ENCODE data around the gene SLIT3. TPM values are rescaled to one million over a fixed set of nuclear protein-coding genes. Genes with fewer than 3 reads are reported as not detected.
"Not testable (repeated sequence)": the region's sequence is repeated elsewhere in the genome, so short reads cannot be mapped to it uniquely, and the experiment has no call there.

The SLIT3 gene
- total RNA-seq, 1 donor from 2014 or later: 82.6 TPM

- no peak for DNase-seq (ENCODE audit: low spot score)
These were observed 79.4 kb downstream of the SLIT3 start for GRCh38 chr5:169221519-169221918.

GRCh38 chr5:169219961-169220360, 81.0 kb downstream of the SLIT3 start:
- DNase-seq (ENCODE audit: low spot score): no peak

- DNase-seq (ENCODE audit: low spot score): no peak
These were observed 81.6 kb downstream of the SLIT3 start for GRCh38 chr5:169219351-169219750.

GRCh38 chr5:169218861-169219260, 82.1 kb downstream of the SLIT3 start:
- DNase-seq (ENCODE audit: low spot score): peak; percentile 81

GRCh38 chr5:169218176-169218575, 82.8 kb downstream of the SLIT3 start:
- no peak for DNase-seq (ENCODE audit: low spot score)

GRCh38 chr5:169216866-169217265, 84.1 kb downstream of the SLIT3 start:
- DNase-seq (ENCODE audit: low spot score): no peak

- no peak for DNase-seq (ENCODE audit: low spot score)
These were observed 87.5 kb downstream of the SLIT3 start for GRCh38 chr5:169213479-169213878.

GRCh38 chr5:169211761-169212160, 89.2 kb downstream of the SLIT3 start:
- not testable (repeated sequence) for DNase-seq (ENCODE audit: low spot score)

- no peak for DNase-seq (ENCODE audit: low spot score)
These were observed 96.0 kb downstream of the SLIT3 start for GRCh38 chr5:169204788-169205400.

- no peak for DNase-seq (ENCODE audit: low spot score)
These were observed 98.0 kb downstream of the SLIT3 start for GRCh38 chr5:169202969-169203368.

GRCh38 chr5:169201597-169201996, 99.3 kb downstream of the SLIT3 start:
- DNase-seq (ENCODE audit: low spot score): no peak

- DNase-seq (ENCODE audit: low spot score): no peak
These were observed 100.7 kb downstream of the SLIT3 start for GRCh38 chr5:169200125-169200778.

GRCh38 chr5:169197343-169197742, 103.6 kb downstream of the SLIT3 start:
- DNase-seq (ENCODE audit: low spot score): no peak

GRCh38 chr5:169196059-169196458, 104.9 kb downstream of the SLIT3 start:
- DNase-seq (ENCODE audit: low spot score): no peak

- peak; percentile 43 for DNase-seq (ENCODE audit: low spot score)
These were observed 105.3 kb downstream of the SLIT3 start for GRCh38 chr5:169195601-169196000.

- no peak for DNase-seq (ENCODE audit: low spot score)
These were observed 108.4 kb downstream of the SLIT3 start for GRCh38 chr5:169192536-169192935.

GRCh38 chr5:169190849-169191248, 110.1 kb downstream of the SLIT3 start:
- DNase-seq (ENCODE audit: low spot score): peak; percentile 74

- DNase-seq (ENCODE audit: low spot score): no peak
These were observed 115.3 kb downstream of the SLIT3 start for GRCh38 chr5:169185626-169186025.

- peak; percentile 84 for DNase-seq (ENCODE audit: low spot score)
These were observed 117.4 kb downstream of the SLIT3 start for GRCh38 chr5:169183576-169183975.

- no peak for DNase-seq (ENCODE audit: low spot score)
These were observed 118.1 kb downstream of the SLIT3 start for GRCh38 chr5:169182797-169183196.

GRCh38 chr5:169181814-169182213, 119.1 kb downstream of the SLIT3 start:
- DNase-seq (ENCODE audit: low spot score): no peak

GRCh38 chr5:169178754-169179153, 122.2 kb downstream of the SLIT3 start:
- DNase-seq (ENCODE audit: low spot score): no peak

GRCh38 chr5:169178274-169178673, 122.7 kb downstream of the SLIT3 start:
- no peak for DNase-seq (ENCODE audit: low spot score)

Measured in umbilical cord (tissue), 2 donors.